LNCaP clone FGC (cell line): Measurements from ENCODE around the gene ITPRIPL2.

Experiments
- DNase-seq: peaks from one replicate; pipeline ENCODE4 v3.0.0-alpha.2; 2011; ENCODE audit warnings: low read depth
- H3K4me3 ChIP-seq: 2 replicates; pipeline ENCODE4 v1.5.1; 2011; ENCODE audit warnings: mild to moderate bottlenecking, low read depth, low read length, control low read depth
- CTCF ChIP-seq: IDR thresholded peaks from 2 replicates; pipeline ENCODE4 v1.5.1; 2012; ENCODE audit warnings: mild to moderate bottlenecking; ENCODE audit not compliant: control insufficient read depth, insufficient read depth; ENCODE audit errors: extremely low read depth

ITPRIPL2 gene

GRCh38 chr16:19131825-19132218 lies 18.1 kb downstream of the ITPRIPL2 start:
- no peak overlapping the region for H3K4me3 ChIP-seq
- no peak for DNase-seq
- no peak for TF ChIP-seq CTCF

- no peak for TF ChIP-seq CTCF
- no peak for DNase-seq
- no peak overlapping the region for H3K4me3 ChIP-seq
Observed at GRCh38 chr16:19132255-19132654, 18.5 kb downstream of the ITPRIPL2 start.

- TF ChIP-seq CTCF = no peak
- H3K4me3 ChIP-seq = no peak overlapping the region
- DNase-seq = no peak
Observed at GRCh38 chr16:19132898-19133297, 19.1 kb downstream of the ITPRIPL2 start.

GRCh38 chr16:19133600-19133999 lies 19.8 kb downstream of the ITPRIPL2 start:
- no peak overlapping the region for H3K4me3 ChIP-seq
- no peak for DNase-seq
- TF ChIP-seq CTCF = no peak

GRCh38 chr16:19135201-19135842 lies 21.6 kb downstream of the ITPRIPL2 start:
- no peak for TF ChIP-seq CTCF
- no peak overlapping the region for H3K4me3 ChIP-seq
- no peak for DNase-seq

- no peak for TF ChIP-seq CTCF
- DNase-seq = no peak
- H3K4me3 ChIP-seq = no peak overlapping the region
Observed at GRCh38 chr16:19135896-19136438, 22.2 kb downstream of the ITPRIPL2 start.
